Smooth muscle cell of the brain vasculature (primary cell): ENCODE data around the gene DYNC1H1.
"Not testable (repeated sequence)": the region's sequence is repeated elsewhere in the genome, so short reads cannot be mapped to it uniquely, and the experiment has no call there.

Source experiments
- DNase-seq: peaks from one replicate; pipeline ENCODE4 v3.0.0-alpha.2; 2012; ENCODE audit warnings: low read depth, low spot score

DYNC1H1 gene

DNA sequence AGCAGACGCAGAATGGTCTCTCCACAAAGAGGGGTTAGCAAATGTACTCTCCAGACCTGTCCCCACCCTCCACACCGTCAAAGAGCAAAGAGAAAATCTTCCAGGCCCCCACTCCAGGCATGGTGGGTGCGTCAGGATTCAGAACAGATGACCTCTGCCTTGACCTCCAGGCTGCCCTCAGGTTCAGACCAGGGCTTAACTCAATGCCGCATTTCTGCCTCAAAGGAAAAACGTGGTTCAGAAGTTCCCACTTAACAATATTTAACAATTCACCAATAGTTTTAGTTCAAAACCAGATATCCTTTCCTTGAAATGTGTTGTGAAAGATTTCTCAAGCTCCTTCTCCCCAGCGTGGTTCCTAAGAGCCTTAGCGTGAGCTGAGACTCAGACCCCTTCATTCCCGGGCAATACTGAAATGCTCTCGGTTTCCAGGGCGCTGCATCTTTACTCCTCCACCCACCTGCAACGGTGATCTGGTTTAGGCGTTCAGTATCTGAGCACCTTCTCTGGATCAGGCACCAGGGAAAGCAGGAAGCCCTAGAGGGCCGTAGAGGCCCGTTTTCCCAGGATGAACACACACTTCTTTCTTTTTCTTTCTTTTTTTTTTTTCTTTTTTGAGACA, 99.5 kb downstream of the DYNC1H1 start:
- DNase-seq: no peak

GRCh38 chr14:102064590-102064989, 100.2 kb downstream of the DYNC1H1 start:
- DNase-seq: not testable (repeated sequence)

DNA sequence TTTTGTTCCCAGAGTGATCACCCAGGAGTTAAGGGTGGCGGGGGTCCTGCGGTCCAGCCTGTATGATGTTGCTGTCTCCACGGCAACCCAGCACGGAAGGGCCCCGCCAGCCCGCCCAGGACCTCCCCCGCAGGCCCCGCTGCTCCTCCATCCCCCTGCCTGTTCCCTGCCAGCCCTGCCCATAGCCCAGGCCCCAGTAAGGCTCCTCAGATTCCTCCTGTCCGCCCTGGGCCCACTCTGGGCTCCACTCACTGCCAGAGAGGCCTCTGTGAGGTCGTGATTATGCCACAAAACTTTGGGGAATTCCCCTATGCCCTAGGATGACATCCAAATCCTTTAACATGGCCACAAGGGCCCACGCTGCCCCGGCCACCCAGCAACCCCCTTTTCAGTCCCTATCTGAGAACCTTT, 101.7 kb downstream of the DYNC1H1 start:
- DNase-seq: no peak

DNA sequence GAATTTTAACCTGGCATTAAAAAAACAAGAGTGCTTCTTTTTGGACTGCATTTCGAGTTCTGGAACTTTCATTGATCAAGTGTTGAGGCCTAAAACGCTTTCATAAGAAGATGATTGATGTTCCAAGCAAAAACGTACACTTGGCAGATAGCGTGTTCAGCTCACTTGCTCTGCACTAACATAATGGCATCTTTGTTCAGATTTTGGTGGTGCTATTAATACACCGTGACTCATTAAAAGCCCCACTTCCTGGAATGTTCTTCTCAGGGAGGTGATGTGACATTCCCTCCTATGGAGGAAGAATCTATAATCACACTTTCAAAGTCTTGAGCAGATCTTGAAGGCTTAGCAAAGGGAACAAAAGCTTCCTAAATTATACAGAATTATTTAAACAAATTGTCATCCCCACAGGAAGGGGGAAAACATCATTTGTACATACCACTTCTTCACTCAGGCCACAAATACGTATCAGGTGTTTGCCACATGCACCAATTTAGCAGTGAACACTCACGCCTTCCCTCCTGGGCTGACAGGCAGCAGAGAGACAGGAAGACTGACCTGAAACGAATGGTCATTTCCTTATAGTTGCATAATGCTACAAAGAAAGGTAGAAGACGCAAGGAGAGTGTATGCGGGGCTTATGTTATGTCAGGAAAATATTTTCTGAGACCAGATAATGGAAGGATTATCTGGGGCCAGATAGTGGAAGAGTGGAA, 107.1 kb downstream of the DYNC1H1 start:
- DNase-seq: no peak

GRCh38 chr14:102074415-102074964, 110.1 kb downstream of the DYNC1H1 start:
- no peak for DNase-seq

DNA sequence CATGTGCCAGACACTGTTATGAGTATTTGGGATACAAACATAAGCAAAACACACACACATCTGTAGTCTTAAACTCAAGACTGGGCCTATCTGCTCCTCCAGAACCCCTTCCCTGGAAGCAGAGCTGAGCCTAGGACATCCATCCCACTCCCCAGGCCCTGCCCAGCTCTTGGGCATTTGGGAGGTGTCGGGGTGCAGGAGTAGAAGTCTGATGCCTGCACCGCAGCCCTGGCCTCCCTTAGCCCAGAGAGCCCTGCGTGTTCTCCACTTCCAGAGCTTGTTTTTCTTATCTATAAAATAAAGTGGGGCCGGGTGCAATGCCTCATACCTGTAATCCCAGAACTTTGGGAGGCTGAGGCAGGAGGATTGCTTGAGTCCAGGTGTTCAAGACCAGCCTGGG, 110.8 kb downstream of the DYNC1H1 start:
- DNase-seq: no peak

GRCh38 chr14:102077382-102077709, 113.0 kb downstream of the DYNC1H1 start:
- no peak for DNase-seq

DNA sequence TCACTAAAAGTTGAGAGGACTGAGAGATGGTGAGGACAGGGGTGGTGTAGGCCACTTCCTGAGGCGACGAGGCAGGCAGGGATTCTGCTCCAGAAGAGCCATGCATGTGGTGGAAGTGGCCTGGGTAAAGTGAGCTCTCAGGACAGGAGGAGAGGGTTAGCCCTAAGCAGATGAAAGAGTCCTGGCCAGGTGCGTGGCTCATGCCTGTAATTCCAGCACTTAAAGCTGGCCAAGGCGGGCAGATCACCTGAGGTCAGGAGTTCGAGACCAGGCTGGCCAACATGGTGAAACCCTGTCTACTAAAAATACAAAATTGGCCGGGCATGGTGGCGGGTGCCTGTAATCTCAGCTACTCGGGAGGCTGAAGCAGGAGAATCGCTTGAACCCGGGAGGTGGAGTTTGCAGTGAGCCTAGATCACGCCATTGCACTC, 114.0 kb downstream of the DYNC1H1 start:
- DNase-seq: not testable (repeated sequence)

- no peak for DNase-seq
These were observed 114.7 kb downstream of the DYNC1H1 start for GRCh38 chr14:102078831-102079699.

DNA sequence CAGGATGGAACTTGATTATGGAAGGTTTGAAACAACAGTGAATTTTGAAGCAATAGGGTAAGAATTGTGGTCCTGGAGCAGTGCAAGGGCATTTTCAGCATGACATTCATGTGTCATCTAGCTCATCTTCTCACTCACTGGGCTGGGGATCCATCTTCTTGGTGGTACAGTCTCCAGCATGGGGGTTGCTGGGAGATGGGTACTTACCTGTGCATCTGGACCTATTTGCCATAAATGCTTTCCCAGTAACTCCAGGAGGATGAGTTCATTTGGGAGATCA, 115.3 kb downstream of the DYNC1H1 start:
- DNase-seq: no peak

- no peak for DNase-seq
These were observed 116.1 kb downstream of the DYNC1H1 start for GRCh38 chr14:102080183-102081080.

DNA sequence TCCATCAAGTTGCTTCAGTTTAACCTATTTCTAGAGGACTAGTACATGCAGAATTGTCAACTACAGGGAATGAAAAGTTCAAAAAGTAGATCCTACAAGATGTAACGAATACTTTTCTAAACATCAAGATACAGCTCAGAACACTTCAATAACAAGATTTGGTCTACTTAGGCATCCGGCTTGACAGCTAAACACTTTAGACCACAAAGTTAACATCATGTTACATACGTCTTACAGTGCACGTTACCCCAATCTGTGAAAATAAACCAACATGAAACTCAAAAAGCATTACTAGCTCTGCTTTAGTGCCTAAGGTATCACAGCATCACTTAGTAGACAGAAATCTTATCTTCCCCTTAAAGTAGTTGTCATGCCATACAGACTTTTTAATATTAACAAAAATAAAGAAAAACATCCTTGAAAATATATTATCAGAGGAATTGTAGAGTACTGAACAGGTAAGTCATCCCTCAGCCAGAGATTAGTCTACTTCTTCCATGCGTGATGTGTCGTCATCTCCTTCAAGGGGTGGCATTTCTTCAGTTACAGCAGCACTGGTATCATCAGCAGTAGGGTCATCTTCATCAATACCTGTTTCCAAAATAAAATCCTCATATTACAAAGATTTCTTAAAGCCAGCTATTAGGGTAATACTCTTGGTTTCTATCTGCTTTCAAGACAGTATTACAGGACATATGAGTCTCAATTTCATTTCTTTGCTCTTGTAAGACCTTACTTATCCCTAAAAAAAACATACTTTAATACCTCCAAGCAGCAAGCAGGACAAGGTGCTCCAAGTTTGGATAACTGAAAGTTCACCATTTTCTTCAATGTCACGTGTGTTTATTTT, 117.1 kb downstream of the DYNC1H1 start:
- DNase-seq: no peak

DNA sequence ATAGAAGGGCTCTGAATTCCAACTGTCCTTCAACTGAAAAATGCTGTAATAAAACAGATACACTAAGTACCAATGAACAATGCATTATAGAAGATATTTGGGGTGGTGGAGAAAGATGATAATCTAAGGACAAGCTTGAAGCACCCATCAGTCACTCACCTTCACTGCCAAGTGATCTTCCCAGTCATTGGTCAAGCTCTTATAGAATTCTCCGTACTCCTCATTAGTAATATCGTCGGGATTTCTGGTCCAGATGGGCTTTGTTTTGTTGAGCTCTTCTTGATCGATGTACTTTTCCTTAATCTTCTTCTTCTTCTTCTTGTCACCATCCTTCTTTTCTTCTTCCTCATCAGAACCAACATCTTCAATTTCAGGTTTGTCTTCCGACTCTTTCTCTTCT, 120.1 kb downstream of the DYNC1H1 start:
- DNase-seq: not testable (repeated sequence)

DNA sequence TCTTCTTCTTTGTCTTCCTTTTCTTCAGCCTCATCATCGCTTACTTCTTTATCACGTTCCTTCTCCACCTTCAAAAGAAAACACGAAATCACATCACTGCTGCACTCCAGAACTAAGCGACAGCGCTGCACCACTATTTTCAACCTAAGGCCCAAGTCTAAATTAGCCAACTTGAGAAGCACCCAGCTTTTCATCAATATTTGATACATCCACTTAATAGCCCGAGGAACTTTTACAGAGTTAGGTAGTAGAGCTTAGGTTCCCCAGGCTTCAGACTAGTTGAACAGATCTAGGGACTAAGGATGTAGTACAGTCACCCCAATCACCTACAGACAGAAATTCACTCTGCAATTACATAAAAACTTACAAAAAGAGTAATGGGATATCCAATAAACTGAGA, 120.6 kb downstream of the DYNC1H1 start:
- no peak for DNase-seq

- DNase-seq: no peak
These were observed 121.1 kb downstream of the DYNC1H1 start for GRCh38 chr14:102085488-102085887.

- DNase-seq: no peak
These were observed 121.8 kb downstream of the DYNC1H1 start for GRCh38 chr14:102085948-102086708.

GRCh38 chr14:102086709-102086971, 122.3 kb downstream of the DYNC1H1 start:
- no peak for DNase-seq

DNA sequence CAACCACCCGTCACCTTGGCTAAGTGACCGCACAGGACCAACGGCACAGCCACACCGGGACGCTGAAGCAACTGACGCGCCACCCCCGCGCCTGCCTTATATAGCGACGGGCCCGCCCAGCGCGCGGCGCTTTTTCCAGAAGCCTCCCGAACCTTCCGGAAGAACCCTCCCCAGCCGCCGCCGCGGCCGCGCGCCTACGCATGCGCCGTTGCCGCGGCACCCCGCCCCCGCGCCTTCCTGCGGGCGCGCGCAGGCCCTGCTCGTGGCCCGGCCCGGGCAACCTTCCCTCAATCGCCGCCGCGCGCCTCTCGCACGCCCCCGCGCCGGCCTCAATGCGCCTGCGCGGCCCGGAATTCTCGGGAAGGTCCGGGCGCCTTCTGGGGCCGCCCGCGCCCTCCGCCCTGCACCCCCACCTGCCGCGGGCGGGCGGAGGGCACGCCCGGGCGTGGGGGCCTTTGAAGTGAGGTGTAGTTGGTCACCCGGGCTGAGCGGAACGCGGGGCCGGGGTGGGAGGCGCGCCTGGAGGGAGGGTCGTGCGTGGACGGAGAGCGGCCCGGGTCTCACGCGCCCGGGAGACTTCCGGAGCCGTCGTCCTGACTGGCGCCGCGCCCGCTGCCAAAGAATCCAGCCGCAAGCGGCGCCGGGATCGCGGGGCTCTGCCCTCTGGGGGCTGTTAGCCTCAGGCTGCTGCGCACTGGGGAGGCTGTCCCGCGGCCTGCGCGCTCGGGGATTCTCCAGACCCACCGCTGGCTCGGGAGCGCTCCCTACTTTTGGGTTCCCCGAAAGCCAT, 122.8 kb downstream of the DYNC1H1 start, which contains the start of gene HSP90AA1:
HSP90AA1 (minus strand) TSS at position 73 of the 790 bp plus-strand sequence. CDS start 666 bp downstream, outside the sequence.
- peak; percentile 87 for DNase-seq

GRCh38 chr14:102087762-102088011, 123.3 kb downstream of the DYNC1H1 start:
- no peak for DNase-seq
